CD14-positive monocyte (primary cell): ENCODE data around the gene MSX1. TPM values are rescaled to one million over a fixed set of nuclear protein-coding genes. Genes with fewer than 3 reads are reported as not detected.

ENCODE experiments used
- DNase-seq, 3 donors: peaks; one replicate each; pipeline ENCODE4 v3.0.0-alpha.2; 2011 to 2022
- H2AFZ ChIP-seq: 2 replicates; pipeline ENCODE4 v1.6.0; 2012; ENCODE audit warnings: mild to moderate bottlenecking, low read depth, low read length, inconsistent platforms; ENCODE audit not compliant: insufficient read depth, poor library complexity, severe bottlenecking
- H3K27ac ChIP-seq, 2 donors: 1 replicate in 1 of 2; 2 replicates in 1 of 2; pipeline ENCODE4 v1.5.1; 2012 to 2013; ENCODE audit warnings: low read length in 2 of 2, control low read depth in 1 of 2, inconsistent platforms in 1 of 2, low read depth in 1 of 2, mild to moderate bottlenecking in 1 of 2
- H3K27me3 ChIP-seq, 2 donors: one replicate each; pipeline versions ENCODE4 v1.6.0 to v1.6.1; 2011 to 2013; ENCODE audit warnings: low read length in 2 of 2; ENCODE audit not compliant: control insufficient read depth in 2 of 2, insufficient read depth in 2 of 2
- H3K36me3 ChIP-seq, 2 donors: replicated peaks in 1 of 2; 1 replicate in 1 of 2; 2 replicates in 1 of 2; pipeline versions ENCODE4 v1.5.1 to v1.6.1; 2012 to 2013; ENCODE audit warnings: low read length in 2 of 2, control low read depth in 1 of 2, inconsistent platforms in 1 of 2, mild to moderate bottlenecking in 1 of 2; ENCODE audit not compliant: insufficient read depth in 2 of 2, control insufficient read depth in 1 of 2
- H3K4me1 ChIP-seq, 2 donors: 1 replicate in 1 of 2; 2 replicates in 1 of 2; pipeline versions ENCODE4 v1.5.1 to v1.6.1; 2012 to 2013; ENCODE audit warnings: low read length in 2 of 2, control low read depth in 1 of 2, inconsistent platforms in 1 of 2, mild to moderate bottlenecking in 1 of 2, moderate library complexity in 1 of 2; ENCODE audit not compliant: insufficient read depth in 2 of 2, control insufficient read depth in 1 of 2
- H3K4me2 ChIP-seq: replicated peaks from 2 replicates; pipeline ENCODE3; 2012; ENCODE audit warnings: low read length, moderate library complexity, mild to moderate bottlenecking; ENCODE audit not compliant: poor library complexity, severe bottlenecking; ENCODE audit errors: extremely low read depth
- H3K4me3 ChIP-seq, 3 experiments: fragments of 200-600 bp in 1 of 3; sonication (generic) in 1 of 3; replicated peaks in 1 of 3; 1 replicate in 2 of 3; 2 replicates in 1 of 3; pipeline ENCODE4 v1.5.1; 2011 to 2013; ENCODE audit warnings: low read length in 3 of 3, mild to moderate bottlenecking in 3 of 3, control low read depth in 2 of 3, low read depth in 2 of 3, inconsistent platforms in 1 of 3, moderate library complexity in 1 of 3
- H3K79me2 ChIP-seq: 2 replicates; pipeline ENCODE4 v1.6.0; 2012; ENCODE audit warnings: mild to moderate bottlenecking, control low read depth, inconsistent platforms, low read length, moderate library complexity; ENCODE audit not compliant: insufficient read depth
- H3K9ac ChIP-seq: 2 replicates; pipeline ENCODE4 v1.6.0; 2017; ENCODE audit warnings: low read length, mild to moderate bottlenecking; ENCODE audit not compliant: insufficient read depth, poor library complexity, severe bottlenecking
- H3K9me3 ChIP-seq, 2 donors: replicated peaks in 1 of 2; 1 replicate in 1 of 2; 2 replicates in 1 of 2; pipeline versions ENCODE4 v1.5.1 to v1.6.1; 2012 to 2013; ENCODE audit warnings: low read length in 2 of 2, control low read depth in 1 of 2; ENCODE audit not compliant: control insufficient read depth in 1 of 2, insufficient read depth in 1 of 2
- H4K20me1 ChIP-seq: 2 replicates; pipeline ENCODE4 v1.6.0; 2012; ENCODE audit warnings: mild to moderate bottlenecking, low read length, control low read depth, moderate library complexity; ENCODE audit not compliant: insufficient read depth
- H3K27ac Mint-ChIP-seq, 7 donors: one replicate each; pipeline ENCODE4 v1.8.0; 2020; ENCODE audit warnings: mild to moderate bottlenecking in 7 of 7, mixed read lengths in 7 of 7, moderate library complexity in 6 of 7, inconsistent platforms in 2 of 7
- H3K27me3 Mint-ChIP-seq, 3 donors: one replicate each; pipeline ENCODE4 v1.8.0; 2021 to 2022; ENCODE audit warnings: low read depth in 3 of 3, mild to moderate bottlenecking in 3 of 3, mixed read lengths in 3 of 3, moderate library complexity in 3 of 3, inconsistent platforms in 1 of 3
- H3K36me3 Mint-ChIP-seq, 2 donors: one replicate each; pipeline ENCODE4 v1.8.0; 2020; ENCODE audit warnings: mixed read lengths in 2 of 2, inconsistent platforms in 1 of 2, mild to moderate bottlenecking in 1 of 2
- H3K4me1 Mint-ChIP-seq: one replicate; pipeline ENCODE4 v1.8.0; 2020; ENCODE audit warnings: mild to moderate bottlenecking, mixed read lengths
- H3K4me3 Mint-ChIP-seq, 2 donors: one replicate each; pipeline ENCODE4 v1.8.0; 2020; ENCODE audit warnings: mild to moderate bottlenecking in 2 of 2, mixed read lengths in 2 of 2, moderate library complexity in 1 of 2
- H3K9me3 Mint-ChIP-seq, 7 donors: one replicate each; pipeline ENCODE4 v1.8.0; 2020 to 2022; ENCODE audit warnings: mixed read lengths in 7 of 7, mild to moderate bottlenecking in 6 of 7, moderate library complexity in 6 of 7, inconsistent platforms in 2 of 7
- WGBS: methylation state at CpG from one replicate; pipeline ENCODE4 v1.1.5; 2013; ENCODE audit warnings: missing lambda C conversion rate; ENCODE audit not compliant: insufficient coverage; 5-methylcytosine and 5-hydroxymethylcytosine counted together
- intact Hi-C, 2 donors: fragments of 100-400 bp; cut with micrococcal nuclease; formaldehyde crosslinking; loops; one replicate each; pipeline versions ENCODE4 v1.15.0 to v1.15.1; 2023
- polyA plus RNA-seq, 3 donors: library from polyadenylated mRNA; depleted of rRNA in 1 of 3; unstranded in 2 of 3; stranded (reverse) in 1 of 3; fragments of 300-500 nt in 2 of 3; fragments of >200 nt in 1 of 3; fragmentation: Illumina TruSeq in 2 of 3; gene quantifications; 1 replicate in 2 of 3; 2 replicates in 1 of 3; pipeline ENCODE4 v1.2.3, GENCODE V29; 2012 to 2021
- TF ChIP-seq, protein P1 (sequence below): fragments of 200-600 bp; IDR thresholded peaks from one replicate; pipeline ENCODE4 v1.8.0; 2022; ENCODE audit warnings: antibody characterized with exemption, mild to moderate bottlenecking

Gene MSX1
- polyA plus RNA-seq, 3 donors = not detected

DNA sequence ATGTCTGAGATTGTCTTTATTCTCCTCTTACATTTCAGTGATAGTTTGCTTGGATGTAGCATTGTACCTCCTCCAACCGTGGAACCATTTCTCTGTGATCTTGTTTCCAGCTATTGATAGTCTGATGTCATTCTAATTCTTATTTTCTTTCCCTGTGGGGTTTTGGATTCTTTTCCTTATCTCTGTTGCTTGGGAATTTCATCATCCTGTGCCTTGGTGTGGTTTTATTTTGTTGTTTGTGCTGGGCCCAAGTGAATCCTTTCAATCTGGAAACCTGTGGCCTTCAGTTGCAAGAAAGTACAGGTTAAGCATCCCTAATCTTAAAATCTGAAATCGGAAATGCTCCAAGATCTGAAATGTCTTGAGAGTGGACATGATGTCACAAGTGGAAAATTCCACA is 22.0 kb downstream of the MSX1 start:
- H2AFZ ChIP-seq = no peak overlapping the region
- WGBS = no CpG with 5 or more reads among the region's 2 CpGs
- Mint-ChIP-seq H3K4me3 (no peak overlapping the region), H3K27me3 (peaks cover 11 to 25% (median 19%) of the 10 kb centered on the region in 3 donors), H3K9me3 (peaks cover 0 to 2% (median 0%) of the 10 kb centered on the region in 7 donors), H3K27ac (no peak overlapping the region), H3K4me1 (no peaks in the 10 kb centered on the region), H3K36me3 (no peaks in the 10 kb centered on the region)
- no peaks in the 10 kb centered on the region for H3K9me3 ChIP-seq
- H3K4me1 ChIP-seq = no peaks in the 10 kb centered on the region
- H3K27me3 ChIP-seq = peaks cover 0 to 3% of the 10 kb centered on the region in 2 donors
- H3K79me2 ChIP-seq = no peaks in the 10 kb centered on the region
- no peaks in the 10 kb centered on the region for H4K20me1 ChIP-seq
- H3K36me3 ChIP-seq = no peaks in the 10 kb centered on the region
- DNase-seq = no peak
- H3K4me3 ChIP-seq = no peak overlapping the region
- intact Hi-C loops = no loop called here
- TF ChIP-seq, protein P1, sequence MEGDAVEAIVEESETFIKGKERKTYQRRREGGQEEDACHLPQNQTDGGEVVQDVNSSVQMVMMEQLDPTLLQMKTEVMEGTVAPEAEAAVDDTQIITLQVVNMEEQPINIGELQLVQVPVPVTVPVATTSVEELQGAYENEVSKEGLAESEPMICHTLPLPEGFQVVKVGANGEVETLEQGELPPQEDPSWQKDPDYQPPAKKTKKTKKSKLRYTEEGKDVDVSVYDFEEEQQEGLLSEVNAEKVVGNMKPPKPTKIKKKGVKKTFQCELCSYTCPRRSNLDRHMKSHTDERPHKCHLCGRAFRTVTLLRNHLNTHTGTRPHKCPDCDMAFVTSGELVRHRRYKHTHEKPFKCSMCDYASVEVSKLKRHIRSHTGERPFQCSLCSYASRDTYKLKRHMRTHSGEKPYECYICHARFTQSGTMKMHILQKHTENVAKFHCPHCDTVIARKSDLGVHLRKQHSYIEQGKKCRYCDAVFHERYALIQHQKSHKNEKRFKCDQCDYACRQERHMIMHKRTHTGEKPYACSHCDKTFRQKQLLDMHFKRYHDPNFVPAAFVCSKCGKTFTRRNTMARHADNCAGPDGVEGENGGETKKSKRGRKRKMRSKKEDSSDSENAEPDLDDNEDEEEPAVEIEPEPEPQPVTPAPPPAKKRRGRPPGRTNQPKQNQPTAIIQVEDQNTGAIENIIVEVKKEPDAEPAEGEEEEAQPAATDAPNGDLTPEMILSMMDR = no peak
- H3K27ac ChIP-seq = no peak overlapping the region
- no peak overlapping the region for H3K4me2 ChIP-seq
- no peak overlapping the region for H3K9ac ChIP-seq

DNA sequence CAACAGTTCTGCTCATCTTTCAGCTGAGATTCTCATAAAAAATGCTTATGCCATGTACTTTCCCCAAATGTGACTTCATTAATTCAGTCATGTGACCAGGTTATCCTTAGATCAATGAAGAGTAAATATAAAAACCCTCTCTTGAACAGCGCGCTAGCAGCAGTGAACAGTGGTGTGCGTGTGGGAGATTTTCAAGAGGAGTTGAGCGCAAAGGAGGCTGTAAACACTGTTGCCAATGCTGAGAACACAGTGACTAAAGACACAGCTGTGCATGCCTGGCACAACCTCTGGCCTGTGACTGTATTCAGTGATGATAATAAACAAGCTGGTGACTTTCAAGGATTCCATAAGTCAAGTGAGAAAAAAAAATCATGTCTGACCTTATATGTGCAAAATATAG is 25.1 kb downstream of the MSX1 start:
- Histone ChIP-seq H3K4me2 (no peak overlapping the region), H3K9me3 (no peaks in the 10 kb centered on the region), H3K9ac (no peak overlapping the region), H3K4me3 (no peak overlapping the region), H2AFZ (no peak overlapping the region), H4K20me1 (no peaks in the 10 kb centered on the region), H3K27ac (no peak overlapping the region), H3K4me1 (no peaks in the 10 kb centered on the region), H3K27me3 (peaks cover 3 to 4% of the 10 kb centered on the region in 2 donors), H3K79me2 (no peaks in the 10 kb centered on the region), H3K36me3 (no peaks in the 10 kb centered on the region)
- no peak for DNase-seq
- Mint-ChIP-seq H3K36me3 (no peaks in the 10 kb centered on the region), H3K27ac (no peak overlapping the region), H3K4me3 (no peak overlapping the region), H3K4me1 (no peaks in the 10 kb centered on the region), H3K27me3 (peaks cover 10 to 23% (median 18%) of the 10 kb centered on the region in 3 donors), H3K9me3 (no peaks in the 10 kb centered on the region)
- intact Hi-C loops = no loop called here
- TF ChIP-seq, protein P1 = no peak
- 91% methylated on average over 4 of the region's 4 CpGs for WGBS
